Endodermal cell (in vitro differentiated cells): Measurements from ENCODE around the gene SUPT3H. TPM values are rescaled to one million over a fixed set of nuclear protein-coding genes. Genes with fewer than 3 reads are reported as not detected.
A peak's percentile ranks its signal among the peaks of the same experiment; 100 is the strongest.

ENCODE experiments used
- DNase-seq: peaks from one replicate; pipeline ENCODE4 v3.0.0-alpha.2; 2017
- H3K27ac ChIP-seq: 2 replicates; pipeline ENCODE4 v1.5.1; 2013; ENCODE audit warnings: mild to moderate bottlenecking, low read depth, low read length, moderate library complexity
- H3K27me3 ChIP-seq: 2 replicates; pipeline ENCODE4 v1.6.1; 2013; ENCODE audit warnings: mild to moderate bottlenecking, low read length, moderate library complexity; ENCODE audit not compliant: insufficient read depth, control insufficient read depth, poor library complexity, severe bottlenecking
- H3K36me3 ChIP-seq: 2 replicates; pipeline ENCODE4 v1.7.0; 2013; ENCODE audit warnings: mild to moderate bottlenecking, low read length, moderate library complexity; ENCODE audit not compliant: control insufficient read depth, insufficient read depth
- H3K4me1 ChIP-seq: one replicate; pipeline ENCODE4 v1.7.0; 2013; ENCODE audit warnings: low read length; ENCODE audit not compliant: control insufficient read depth, insufficient read depth
- H3K4me3 ChIP-seq: 2 replicates; pipeline ENCODE4 v1.5.1; 2013; ENCODE audit warnings: mild to moderate bottlenecking, low read length, moderate library complexity
- H3K9ac ChIP-seq: 2 replicates; pipeline ENCODE4 v1.6.1; 2013; ENCODE audit warnings: mild to moderate bottlenecking, low read length, moderate library complexity; ENCODE audit not compliant: poor library complexity, severe bottlenecking; ENCODE audit errors: extremely low read depth
- H3K9me3 ChIP-seq: 2 replicates; pipeline ENCODE4 v1.6.1; 2013; ENCODE audit warnings: mild to moderate bottlenecking, low read length, moderate library complexity; ENCODE audit not compliant: control insufficient read depth
- H3K27ac Mint-ChIP-seq: 2 replicates; pipeline ENCODE4 v1.8.0; 2020; ENCODE audit warnings: mixed read lengths
- H3K27me3 Mint-ChIP-seq: 2 replicates; pipeline ENCODE4 v1.8.0; 2021; ENCODE audit warnings: mild to moderate bottlenecking, mixed read lengths; ENCODE audit not compliant: insufficient read depth
- H3K36me3 Mint-ChIP-seq: 2 replicates; pipeline ENCODE4 v1.8.0; 2020; ENCODE audit warnings: low read depth, mixed read lengths
- H3K4me1 Mint-ChIP-seq: 2 replicates; pipeline ENCODE4 v1.8.0; 2020; ENCODE audit warnings: mixed read lengths
- H3K4me3 Mint-ChIP-seq: 2 replicates; pipeline ENCODE4 v1.8.0; 2020; ENCODE audit warnings: mild to moderate bottlenecking, moderate library complexity, mixed read lengths
- H3K9me3 Mint-ChIP-seq: 2 replicates; pipeline ENCODE4 v1.8.0; 2020; ENCODE audit warnings: mild to moderate bottlenecking, mixed read lengths
- CTCF ChIP-seq: fragments of 200-600 bp; sonication (generic); conservative IDR thresholded peaks from 2 replicates; pipeline ENCODE4 v1.5.0; 2021; ENCODE audit warnings: antibody characterized with exemption, mild to moderate bottlenecking
- WGBS, 2 experiments: methylation state at CpG; one replicate each; pipeline versions ENCODE4 v1.1.5 to v1.1.7; 2013; ENCODE audit warnings: missing lambda C conversion rate in 2 of 2, mixed read lengths in 1 of 2; ENCODE audit not compliant: insufficient coverage in 1 of 2, insufficient read length in 1 of 2; 5-methylcytosine and 5-hydroxymethylcytosine counted together
- total RNA-seq, 2 donors: library from RNA; stranded (reverse); fragmentation: NEBNext Ultra II Directional in 1 of 2; extraction: Animal tissue kit (Norgen Biotek cat#: 25700) in 1 of 2; gene quantifications; 2 replicates in 1 of 2; 3 replicates in 1 of 2; pipeline ENCODE4 v1.2.1, GENCODE V29; 2021

Gene SUPT3H
- total RNA-seq, 2 donors from 2014 or later = 32.4 to 34.7 TPM

DNA sequence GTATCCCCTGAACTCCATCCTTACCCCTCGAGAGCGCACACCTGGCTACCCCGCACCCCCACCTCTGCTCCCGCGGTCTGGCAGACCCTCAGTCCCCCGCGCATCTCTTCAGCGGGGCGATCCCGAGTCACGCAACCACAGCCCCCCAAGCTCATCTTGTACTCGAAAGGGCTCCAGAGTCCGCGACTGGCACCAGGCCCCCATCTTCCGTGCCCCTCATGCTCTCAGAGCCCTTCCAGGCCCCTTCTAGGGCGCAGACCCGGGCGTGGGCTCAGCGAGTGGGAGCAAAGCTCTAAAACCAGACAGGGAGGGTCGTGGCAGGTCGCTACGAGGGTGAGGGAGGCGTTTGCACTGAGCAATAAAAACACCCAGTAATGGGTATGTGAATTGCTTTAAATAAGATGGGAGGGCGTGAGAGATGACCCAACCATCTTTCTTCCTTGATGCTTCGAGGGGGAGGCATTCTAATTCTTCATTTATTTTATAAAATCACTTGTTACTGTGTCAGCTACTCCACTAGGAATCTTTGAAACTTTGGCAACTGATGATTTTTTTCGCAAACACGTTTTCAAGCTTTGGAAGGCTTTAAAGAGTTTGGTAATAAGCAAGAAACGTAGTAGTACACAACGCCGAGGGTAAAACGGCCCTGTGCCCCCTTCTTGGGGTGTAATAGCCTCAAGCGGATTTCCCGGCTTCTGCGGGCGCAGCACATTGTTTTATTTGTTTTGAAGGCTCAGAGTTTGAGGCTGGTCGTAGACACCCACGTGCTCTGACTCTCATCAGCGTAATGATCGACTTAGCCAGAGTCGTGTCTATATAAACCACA is 42.6 kb upstream of the SUPT3H start:
- peaks cover 27% of the 10 kb centered on the region for H3K4me1 Mint-ChIP-seq
- Histone ChIP-seq H3K4me3 (peak overlapping the region; percentile 81), H3K36me3 (no peaks in the 10 kb centered on the region), H3K9ac (no peak overlapping the region), H3K27ac (no peak overlapping the region), H3K9me3 (no peaks in the 10 kb centered on the region), H3K27me3 (peaks cover 95% of the 10 kb centered on the region), H3K4me1 (no peaks in the 10 kb centered on the region)
- peak overlapping the region; percentile 69 for H3K4me3 Mint-ChIP-seq
- no peaks in the 10 kb centered on the region for H3K36me3 Mint-ChIP-seq
- no peaks in the 10 kb centered on the region for H3K9me3 Mint-ChIP-seq
- H3K27ac Mint-ChIP-seq = no peak overlapping the region
- no peak for TF ChIP-seq CTCF
- 2 to 5% methylated on average over 10 to 39 of the region's 40 CpGs for WGBS, 2 experiments
- peak; percentile 57 for DNase-seq
- peaks cover 96% of the 10 kb centered on the region for H3K27me3 Mint-ChIP-seq

DNA sequence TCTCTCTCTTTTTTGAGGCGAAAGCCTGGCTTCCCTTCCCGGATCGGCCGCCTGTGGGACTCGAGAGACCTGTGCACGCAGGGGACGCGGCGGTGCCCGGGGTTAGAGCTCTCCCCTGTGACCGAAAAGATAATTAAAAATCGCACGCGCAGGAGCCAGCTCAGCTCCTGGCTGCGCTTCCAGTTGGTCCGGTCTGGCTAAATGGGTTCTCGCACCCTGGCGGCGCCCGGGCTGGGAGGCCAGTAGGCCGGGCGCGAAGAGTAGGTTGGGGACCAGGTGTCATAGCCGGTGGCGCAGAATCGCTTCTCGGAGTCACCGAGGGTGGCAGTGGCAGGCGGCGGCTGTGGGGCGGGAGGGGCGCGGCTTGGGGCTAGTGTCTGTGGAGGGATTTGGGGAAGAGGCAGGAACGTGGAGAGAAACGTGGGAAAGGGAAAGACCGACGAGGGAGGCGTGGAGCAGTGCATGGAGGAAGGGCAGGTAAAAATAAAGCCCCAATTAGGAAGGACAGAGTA is 41.9 kb upstream of the SUPT3H start:
- no peaks in the 10 kb centered on the region for H3K4me1 ChIP-seq
- 0 to 2% methylated on average over 8 to 38 of the region's 38 CpGs for WGBS, 2 experiments
- no peaks in the 10 kb centered on the region for H3K36me3 ChIP-seq
- peaks cover 95% of the 10 kb centered on the region for H3K27me3 ChIP-seq
- no peaks in the 10 kb centered on the region for H3K36me3 Mint-ChIP-seq
- no peak overlapping the region for H3K27ac Mint-ChIP-seq
- peak overlapping the region; percentile 81 for H3K4me3 ChIP-seq
- peak; percentile 58 for TF ChIP-seq CTCF
- peak overlapping the region; percentile 69 for H3K4me3 Mint-ChIP-seq
- no peaks in the 10 kb centered on the region for H3K9me3 Mint-ChIP-seq
- no peak overlapping the region for H3K27ac ChIP-seq
- H3K9me3 ChIP-seq = no peaks in the 10 kb centered on the region
- no peak overlapping the region for H3K9ac ChIP-seq
- peaks cover 27% of the 10 kb centered on the region for H3K4me1 Mint-ChIP-seq
- peak; percentile 89 for DNase-seq
- peaks cover 96% of the 10 kb centered on the region for H3K27me3 Mint-ChIP-seq

DNA sequence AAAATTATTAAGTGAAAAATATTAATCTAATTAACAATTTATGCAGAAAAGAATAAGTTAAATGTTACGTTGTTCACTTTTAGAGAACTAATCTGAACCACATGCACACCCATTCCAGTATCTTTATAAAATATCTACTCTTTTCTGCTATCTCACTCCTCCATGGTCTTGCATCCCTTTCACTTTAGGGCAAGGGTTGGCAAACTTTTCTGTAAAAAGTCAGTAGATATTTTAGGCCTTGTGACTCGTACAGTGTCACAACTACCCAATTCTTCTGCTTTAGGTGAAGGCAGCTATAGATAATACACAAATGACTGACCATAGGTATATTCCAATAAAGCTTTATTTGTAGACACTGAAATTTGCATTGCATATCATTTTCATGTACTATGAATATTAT is 39.7 kb upstream of the SUPT3H start:
- Mint-ChIP-seq H3K4me3 (no peak overlapping the region), H3K4me1 (peaks cover 23% of the 10 kb centered on the region), H3K27ac (no peak overlapping the region), H3K27me3 (peaks cover 78% of the 10 kb centered on the region), H3K9me3 (no peaks in the 10 kb centered on the region), H3K36me3 (no peaks in the 10 kb centered on the region)
- DNase-seq = no peak
- Histone ChIP-seq H3K9ac (no peak overlapping the region), H3K4me3 (no peak overlapping the region), H3K27me3 (peaks cover 74% of the 10 kb centered on the region), H3K36me3 (no peaks in the 10 kb centered on the region), H3K9me3 (no peaks in the 10 kb centered on the region), H3K4me1 (no peaks in the 10 kb centered on the region), H3K27ac (no peak overlapping the region)
- no peak for TF ChIP-seq CTCF
- WGBS, 2 experiments = 80 to 81% methylated on average over 1 to 2 of the region's 2 CpGs
